Measurements from ENCODE around the gene PCNX2.

DNA sequence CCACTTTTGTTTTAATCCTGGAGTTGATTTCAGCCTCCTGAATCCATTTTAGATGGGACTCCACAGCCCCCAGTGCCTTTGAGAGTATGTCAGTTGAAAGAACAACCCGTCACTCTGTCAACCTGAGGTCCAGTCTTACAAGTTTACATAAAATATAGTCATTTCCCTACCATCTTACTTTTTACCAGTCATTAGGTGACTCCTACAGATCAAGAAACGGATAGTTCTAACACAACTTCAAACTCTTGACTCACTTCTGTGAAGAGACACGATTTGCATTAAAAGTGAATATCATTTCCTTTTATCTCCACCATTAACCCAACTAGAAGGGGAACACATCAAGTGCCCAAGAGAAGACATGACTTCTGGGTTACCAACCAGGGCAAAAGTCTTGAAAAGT, 198.0 kb downstream of the PCNX2 start:
- no peak for TF ChIP-seq CTCF (IDR thresholded peaks at IDR 0.05; ENCODE audit: insufficient read depth, low read depth, low read length)
- no peak for TF ChIP-seq EZH2 (IDR thresholded peaks at IDR 0.05; ENCODE audit: insufficient read depth, low read length)

All from astrocyte (in vitro differentiated cells and primary cell).